D721Med (cell line): Measurements from ENCODE around the gene MYO5B.

ENCODE experiments used
- DNase-seq: peaks from one replicate; pipeline ENCODE4 v3.0.0; 2011; ENCODE audit warnings: low spot score; ENCODE audit not compliant: insufficient read length
- FAIRE-seq: peaks from 2 replicates; lab custom pipeline; 2011; peaks lifted over from hg19 to GRCh38; lab: Jason Lieb, UNC
- CTCF ChIP-seq: IDR thresholded peaks from 2 replicates; pipeline ENCODE4 v1.5.1; 2012; ENCODE audit warnings: mild to moderate bottlenecking, control low read depth; ENCODE audit not compliant: insufficient read depth; ENCODE audit errors: missing control alignments

The MYO5B gene

GRCh38 chr18:49935215-49935614 is 259.7 kb downstream of the MYO5B start:
- DNase-seq (no peak), FAIRE-seq (no peak)
- TF ChIP-seq CTCF = no peak

- FAIRE-seq = no peak
- no peak for DNase-seq
- TF ChIP-seq CTCF = no peak
These were observed 260.5 kb downstream of the MYO5B start for GRCh38 chr18:49934457-49934856.

- DNase-seq = no peak
- no peak for TF ChIP-seq CTCF
- FAIRE-seq = no peak
These were observed 261.3 kb downstream of the MYO5B start for GRCh38 chr18:49933530-49934128.

- FAIRE-seq (no peak), DNase-seq (no peak)
- no peak for TF ChIP-seq CTCF
These were observed 263.2 kb downstream of the MYO5B start for GRCh38 chr18:49931760-49932159.

- no peak for DNase-seq
- FAIRE-seq = no peak
- TF ChIP-seq CTCF = no peak
These were observed 263.8 kb downstream of the MYO5B start for GRCh38 chr18:49931179-49931578.

GRCh38 chr18:49926106-49926745 is 268.7 kb downstream of the MYO5B start:
- FAIRE-seq (no peak), DNase-seq (no peak)
- no peak for TF ChIP-seq CTCF

- no peak for TF ChIP-seq CTCF
- FAIRE-seq (no peak), DNase-seq (no peak)
These were observed 270.5 kb downstream of the MYO5B start for GRCh38 chr18:49924293-49924983.
